ENCODE results near the gene ZNF804B.
"Not testable (repeated sequence)": the region's sequence is repeated elsewhere in the genome, so short reads cannot be mapped to it uniquely, and the experiment has no call there.

The ZNF804B gene

GRCh38 chr7:89104748-89105685 lies 345.5 kb downstream of the ZNF804B start:
- no peak for DNase-seq

GRCh38 chr7:89123871-89124270 lies 364.4 kb downstream of the ZNF804B start:
- no peak for DNase-seq

DNA sequence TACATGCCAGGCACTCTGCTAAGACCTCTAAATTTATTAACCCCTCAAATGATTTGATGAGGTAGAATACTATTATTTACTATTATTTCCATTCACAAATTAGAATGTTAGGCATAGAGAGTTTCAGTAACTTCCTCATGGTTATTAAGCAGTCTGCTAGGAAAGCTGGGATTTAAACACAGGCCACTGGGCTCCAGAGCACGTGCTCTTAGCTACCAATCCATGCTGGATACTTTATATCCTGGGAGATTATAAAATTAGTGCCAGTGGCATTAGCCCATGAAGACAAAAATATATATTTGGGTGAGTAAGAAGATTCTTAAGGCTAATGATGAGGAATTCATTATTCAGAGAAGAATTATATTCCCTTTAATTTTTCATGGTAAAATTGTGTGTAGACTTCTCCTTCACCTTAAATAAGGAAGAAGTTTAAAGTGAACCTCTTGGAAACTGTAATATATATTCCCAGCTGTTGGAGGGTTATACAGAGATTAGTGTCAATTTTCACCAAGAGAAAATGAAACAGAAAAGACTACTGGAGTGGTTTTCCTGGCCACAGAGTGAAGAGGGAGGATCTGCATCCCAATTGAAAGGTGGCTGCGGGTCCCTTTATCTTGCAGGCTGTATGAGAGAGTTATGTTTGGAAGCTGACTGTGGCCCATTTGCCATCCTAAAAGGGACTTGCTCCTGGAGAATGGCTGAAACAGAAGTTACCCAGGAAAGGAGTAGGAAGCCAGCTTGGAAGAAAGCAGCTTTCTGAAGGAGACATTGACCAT lies 370.3 kb downstream of the ZNF804B start:
- DNase-seq: no peak

- DNase-seq: no peak
Measured at GRCh38 chr7:89133357-89133756, 373.9 kb downstream of the ZNF804B start.

- DNase-seq: no peak
Measured at GRCh38 chr7:89133819-89134218, 374.3 kb downstream of the ZNF804B start.

DNA sequence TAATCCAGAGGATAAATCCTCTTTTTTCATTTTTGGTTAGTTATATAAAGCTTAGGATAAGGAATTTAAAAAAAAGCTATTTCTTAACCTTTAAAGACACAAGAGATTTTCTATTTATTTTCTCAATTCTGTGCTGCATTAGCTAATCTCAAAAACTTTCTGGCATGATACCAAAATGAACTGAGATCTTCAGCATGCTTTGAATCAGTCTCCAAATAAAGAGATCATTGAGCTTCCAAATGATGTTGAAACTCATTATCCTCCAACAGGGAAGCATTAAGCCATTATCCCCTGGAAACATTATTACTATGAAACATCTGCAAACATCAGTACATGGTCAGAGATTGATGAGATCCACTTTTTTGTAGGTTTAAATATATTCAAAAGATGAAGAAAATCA lies 386.3 kb downstream of the ZNF804B start:
- no peak for DNase-seq

DNA sequence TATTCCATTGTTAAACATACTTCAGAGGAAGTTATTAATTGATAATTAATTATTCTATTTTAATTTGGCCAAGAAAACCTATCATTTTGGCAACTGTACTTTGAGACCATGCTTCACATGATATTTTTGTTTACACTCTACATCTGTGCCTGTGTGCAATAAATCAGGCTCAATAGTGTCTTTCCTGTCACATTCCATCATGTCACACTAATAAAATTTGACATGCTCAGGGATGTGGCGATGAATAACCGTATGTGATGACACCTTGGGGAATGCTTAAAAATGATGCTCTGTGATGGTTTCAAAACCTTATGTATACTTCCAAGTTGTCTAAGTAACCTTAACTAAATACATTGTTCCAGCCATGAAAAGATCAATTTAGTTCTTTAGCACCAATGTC lies 400.6 kb downstream of the ZNF804B start:
- no peak for DNase-seq

DNA sequence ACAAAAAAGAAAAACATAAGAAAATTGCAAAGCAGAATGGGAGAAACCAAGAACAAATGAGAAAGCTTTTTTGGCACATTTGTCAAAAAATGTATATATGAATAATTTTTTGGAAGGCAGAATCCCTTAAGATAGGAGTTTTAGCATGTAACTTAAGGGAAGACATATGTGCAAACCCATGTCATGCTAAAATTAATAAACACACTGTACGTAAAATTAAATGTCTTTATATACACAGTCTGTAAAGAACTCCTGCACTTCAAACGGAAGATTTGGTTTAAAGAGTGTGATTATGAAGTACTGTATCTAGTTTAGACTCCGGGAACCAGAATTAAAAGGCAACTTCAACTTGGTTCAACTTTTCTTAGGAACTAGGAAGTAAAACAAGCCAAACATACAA lies 405.9 kb downstream of the ZNF804B start:
- DNase-seq: no peak

DNA sequence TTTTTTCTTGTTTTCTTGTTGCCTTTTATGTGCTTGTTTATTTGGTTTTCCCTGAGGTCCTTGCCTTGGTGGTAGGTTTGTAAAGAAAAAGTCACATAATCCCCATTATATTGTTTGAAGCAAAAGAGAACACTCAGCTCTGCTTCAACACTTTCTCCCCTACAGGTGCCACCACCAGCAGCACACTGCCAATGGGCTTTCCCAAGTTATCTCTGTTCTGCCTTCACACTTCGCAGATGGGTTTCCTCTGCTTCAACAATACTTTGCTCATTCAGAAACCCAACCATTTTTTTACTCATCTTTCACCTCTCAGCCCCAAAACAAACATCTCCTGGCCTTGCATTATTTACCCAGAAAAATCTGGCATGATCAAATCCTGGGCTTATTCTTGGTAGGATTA lies 411.1 kb downstream of the ZNF804B start:
- no peak for DNase-seq

DNA sequence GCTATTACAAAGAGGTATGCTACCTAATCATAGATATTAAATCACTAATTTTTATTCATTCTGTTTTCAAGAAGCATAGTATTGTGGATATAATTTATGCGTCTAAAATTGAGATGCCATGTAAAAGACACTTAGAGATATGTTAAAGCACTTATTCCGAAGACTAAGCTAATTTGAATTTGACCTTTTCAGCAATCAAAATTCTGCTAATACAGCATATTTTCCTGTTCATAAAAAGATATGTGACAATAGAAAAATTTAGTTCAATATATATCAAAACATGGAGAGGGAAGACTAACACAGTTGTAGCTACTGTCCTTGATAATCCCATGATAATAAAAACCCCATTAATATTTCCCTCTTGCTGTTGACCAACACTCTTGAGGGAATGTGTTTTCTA lies 422.6 kb downstream of the ZNF804B start:
- no peak for DNase-seq

DNA sequence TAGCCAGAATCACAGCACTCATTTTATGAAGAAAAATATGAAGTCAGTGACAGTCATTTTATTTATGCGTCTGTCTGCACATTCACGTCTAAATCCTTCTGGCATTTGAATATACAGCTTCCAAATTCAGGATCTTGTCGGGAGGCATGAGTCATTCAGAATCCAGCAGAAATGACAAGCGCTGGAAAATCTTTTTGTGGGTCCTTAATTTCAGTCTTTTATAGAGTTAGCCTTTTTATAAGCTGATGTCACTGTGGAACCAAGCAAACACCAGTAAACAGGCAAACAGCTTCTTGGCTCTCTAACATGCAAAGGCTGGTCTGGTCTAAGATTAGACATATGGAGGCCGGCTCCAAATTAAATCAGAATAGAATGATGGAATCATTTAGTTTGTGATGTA lies 424.2 kb downstream of the ZNF804B start:
- DNase-seq: no peak

DNA sequence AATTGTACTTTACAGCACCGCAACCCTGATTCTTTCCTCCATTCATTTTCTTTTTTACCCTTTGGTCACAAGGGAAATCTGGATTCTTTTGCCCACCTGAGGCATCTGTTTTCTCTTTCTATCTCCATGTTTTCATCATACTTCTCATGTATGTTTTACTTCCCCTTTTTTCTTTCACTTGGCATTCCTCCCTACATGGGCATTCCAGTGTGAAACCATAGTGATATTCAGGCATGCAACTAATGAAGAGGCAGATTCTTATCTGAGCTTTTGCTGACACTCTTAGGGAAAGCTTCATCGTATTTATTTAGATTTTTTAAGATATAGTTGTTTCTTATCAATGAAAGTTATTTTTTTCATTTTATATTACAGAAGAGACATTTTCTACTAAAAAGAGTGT lies 441.3 kb downstream of the ZNF804B start:
- no peak for DNase-seq

- no peak for DNase-seq
Measured at GRCh38 chr7:89223900-89224395, 464.4 kb downstream of the ZNF804B start.

DNA sequence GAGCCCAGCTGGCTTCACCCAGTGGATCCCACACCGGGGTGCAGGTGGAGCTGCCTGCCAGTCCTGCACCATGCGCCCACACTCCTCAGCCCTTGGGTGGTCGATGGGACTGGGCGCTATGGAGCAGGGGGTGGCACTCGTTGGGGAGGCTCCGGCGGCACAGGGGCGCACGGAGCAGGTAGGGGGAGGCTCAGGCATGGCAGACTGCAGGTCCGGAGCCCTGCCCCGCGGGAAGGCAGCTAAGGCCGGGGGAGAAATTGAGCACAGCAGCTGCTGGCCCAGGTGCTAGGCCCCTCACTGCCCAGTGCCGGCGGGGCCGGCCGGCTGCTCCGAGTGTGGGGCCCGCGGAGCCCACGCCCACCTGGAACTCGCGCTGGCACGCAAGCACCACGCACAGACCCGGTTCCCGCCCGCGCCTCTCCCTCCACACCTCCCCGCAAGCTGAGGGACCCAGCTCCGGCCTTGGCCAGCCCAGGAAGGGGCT lies 469.2 kb downstream of the ZNF804B start:
- DNase-seq: not testable (repeated sequence)

GRCh38 chr7:89238156-89238555 lies 478.7 kb downstream of the ZNF804B start:
- no peak for DNase-seq

GRCh38 chr7:89246196-89246595 lies 486.7 kb downstream of the ZNF804B start:
- no peak for DNase-seq

DNA sequence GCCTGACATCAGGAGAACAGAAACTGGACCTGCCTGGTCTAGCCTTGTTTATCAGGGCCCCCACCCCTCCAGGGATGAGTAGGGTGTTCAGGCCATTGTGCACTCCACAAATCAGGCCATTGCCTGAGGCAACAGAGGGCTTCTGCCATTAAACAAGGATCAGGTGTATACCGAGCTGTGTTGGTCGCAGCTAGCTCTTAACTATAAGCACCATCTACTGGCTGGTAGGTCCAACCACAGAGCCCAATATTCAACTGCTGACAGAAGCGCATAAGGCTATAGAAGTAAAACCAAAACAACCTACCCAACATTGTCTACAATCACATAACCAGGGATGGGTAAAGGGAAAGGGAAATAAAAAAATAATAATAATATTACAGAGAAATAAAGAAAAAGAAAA lies 487.7 kb downstream of the ZNF804B start:
- DNase-seq: no peak

GRCh38 chr7:89259085-89259484 lies 499.6 kb downstream of the ZNF804B start:
- no peak for DNase-seq

GRCh38 chr7:89264126-89264525 lies 504.6 kb downstream of the ZNF804B start:
- no peak for DNase-seq

DNA sequence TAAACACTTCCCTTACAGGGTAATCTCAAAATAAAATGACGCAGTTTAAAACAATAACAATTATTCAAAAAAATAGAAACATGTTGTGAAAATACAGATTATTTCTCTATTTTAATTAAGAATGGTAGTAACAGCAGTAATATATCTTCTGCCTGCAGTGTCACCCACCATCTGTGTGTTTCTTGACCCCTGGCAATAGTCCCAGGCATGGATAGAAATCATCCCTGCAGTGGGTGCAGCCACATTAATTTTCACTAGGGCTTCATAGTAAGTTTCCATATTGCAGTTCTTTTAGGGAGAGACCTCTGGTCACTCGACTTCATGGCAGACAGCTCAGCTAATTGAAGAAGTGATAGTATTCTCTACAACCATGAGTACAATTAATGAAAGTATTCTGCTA lies 506.1 kb downstream of the ZNF804B start:
- no peak for DNase-seq

- no peak for DNase-seq
Measured at GRCh38 chr7:89283302-89283701, 523.8 kb downstream of the ZNF804B start.

DNA sequence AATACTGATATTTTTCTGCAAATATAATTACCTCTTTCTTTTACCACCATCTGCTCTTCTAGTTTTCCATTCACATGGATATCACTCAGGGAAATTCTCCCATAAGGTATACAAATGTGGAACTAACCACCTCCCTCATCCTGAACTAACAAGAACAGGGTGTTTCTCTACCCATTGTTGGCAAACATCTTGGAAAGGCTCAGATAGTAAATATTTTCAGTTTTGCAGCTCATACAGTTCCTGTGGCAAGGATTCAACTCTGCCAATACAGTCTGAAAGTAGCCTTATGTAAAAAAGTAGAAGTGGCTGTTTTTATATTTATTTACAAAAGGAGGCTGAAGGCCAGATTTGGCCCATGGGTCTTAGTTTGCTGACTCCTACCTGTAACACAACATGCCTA lies 549.0 kb downstream of the ZNF804B start:
- DNase-seq: no peak

DNA sequence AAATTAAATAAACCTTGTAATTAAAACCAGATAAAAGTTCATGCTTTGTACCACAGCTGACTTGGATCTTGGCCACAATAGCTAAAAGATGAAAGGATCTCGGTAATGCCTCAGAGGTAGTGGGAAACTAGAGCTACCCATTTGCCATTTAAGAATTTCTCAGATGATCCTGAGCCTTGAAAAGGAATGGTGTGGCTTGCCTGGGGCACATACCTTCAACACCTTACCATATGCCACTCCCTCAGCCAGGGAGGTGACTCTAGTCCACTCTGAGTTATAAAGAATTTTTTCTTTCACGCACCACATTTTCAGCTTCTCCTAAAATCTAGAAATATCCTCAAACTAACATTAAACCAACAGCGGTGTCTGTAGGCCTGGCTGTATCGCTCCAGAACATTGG lies 552.4 kb downstream of the ZNF804B start:
- DNase-seq: no peak

DNA sequence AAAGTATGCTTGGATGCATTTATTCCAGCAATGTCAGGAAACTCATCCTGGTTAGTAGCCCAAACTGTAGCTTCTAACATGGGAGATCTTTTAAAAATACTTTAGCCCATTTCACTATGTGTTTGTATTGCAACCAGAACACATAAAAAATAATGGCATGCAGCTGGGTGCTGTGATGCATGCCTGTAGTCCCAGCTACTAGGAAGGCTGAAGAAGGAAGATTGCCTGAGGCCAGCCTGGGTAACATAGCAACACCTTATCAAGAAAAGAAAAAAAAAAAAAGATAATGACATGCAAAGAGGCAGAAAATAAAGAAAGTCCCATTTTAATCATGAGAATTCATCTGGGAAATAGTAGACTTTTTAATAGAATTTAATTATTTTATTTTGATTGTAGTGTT lies 553.1 kb downstream of the ZNF804B start:
- no peak for DNase-seq
